OCI-LY7 (cell line): Measurements from ENCODE around the gene CNKSR3. TPM values are rescaled to one million over a fixed set of nuclear protein-coding genes. Genes with fewer than 3 reads are reported as not detected.
A peak's percentile ranks its signal among the peaks of the same experiment; 100 is the strongest.

Experiments used
- BruUV-seq: library from RNA; stranded (reverse); fragments of 400-500 nt; replicated peaks from 2 replicates; lab custom pipeline; 2021; lab: Mats Ljungman, UMichigan
- CTCF ChIA-PET: fragments of 300-600 bp; sonication (Branson Sonifier 250); formaldehyde crosslinking; loops from one replicate; lab custom pipeline; 2022; ENCODE audit warnings: antibody characterized with exemption; ENCODE audit not compliant: unreplicated experiment; lab: Charles Lee
- POLR2A ChIA-PET: fragments of 300-600 bp; sonication (Branson Sonifier 250); formaldehyde crosslinking; loops from one replicate; lab custom pipeline; 2022; ENCODE audit warnings: antibody characterized with exemption; lab: Charles Lee
- DNase-seq: peaks from one replicate; pipeline ENCODE4 v3.0.0-alpha.2; 2015; ENCODE audit warnings: low spot score
- H2AFZ ChIP-seq: fragments of 200-600 bp; sonication (generic), shearing (Covaris generic); 2 replicates; pipeline ENCODE4 v1.6.1; 2014; ENCODE audit warnings: mild to moderate bottlenecking, antibody characterized with exemption, low read length, moderate library complexity
- H3K27ac ChIP-seq: fragments of 200-600 bp; sonication (generic); 2 replicates; pipeline ENCODE4 v1.5.1; 2014; ENCODE audit warnings: mixed run types, low read depth, mild to moderate bottlenecking, moderate library complexity, low read length, inconsistent platforms; ENCODE audit not compliant: poor library complexity, severe bottlenecking
- H3K36me3 ChIP-seq: fragments of 200-600 bp; sonication (generic); 2 replicates; pipeline ENCODE4 v1.6.1; 2014; ENCODE audit warnings: mild to moderate bottlenecking, antibody characterized with exemption, low read length, moderate library complexity, mixed read lengths; ENCODE audit not compliant: insufficient read depth
- H3K4me1 ChIP-seq: fragments of 200-600 bp; sonication (generic); 2 replicates; pipeline ENCODE4 v1.5.1; 2014; ENCODE audit warnings: mild to moderate bottlenecking, low read length; ENCODE audit not compliant: insufficient read depth, poor library complexity, severe bottlenecking
- H3K4me2 ChIP-seq: fragments of 200-600 bp; sonication (generic); 2 replicates; pipeline ENCODE4 v1.6.1; 2014; ENCODE audit warnings: mild to moderate bottlenecking, low read length
- H3K4me3 ChIP-seq: fragments of 200-600 bp; sonication (generic); 2 replicates; pipeline ENCODE4 v1.5.1; 2014; ENCODE audit warnings: mild to moderate bottlenecking, low read depth, low read length; ENCODE audit not compliant: poor library complexity, severe bottlenecking
- H3K79me2 ChIP-seq: fragments of 200-600 bp; sonication (generic); 2 replicates; pipeline ENCODE4 v1.6.1; 2016; ENCODE audit warnings: low read depth, mild to moderate bottlenecking, low read length, moderate library complexity, mixed read lengths; ENCODE audit not compliant: insufficient read depth
- H3K9me2 ChIP-seq: fragments of 200-600 bp; sonication (generic); 2 replicates; pipeline ENCODE4 v1.6.1; 2016; ENCODE audit warnings: mild to moderate bottlenecking, low read length, mixed read lengths; ENCODE audit not compliant: insufficient read depth
- H3K9me3 ChIP-seq: fragments of 200-600 bp; sonication (generic); 2 replicates; pipeline ENCODE4 v1.6.1; 2014; ENCODE audit warnings: mild to moderate bottlenecking, mixed run types, low read length, mixed read lengths
- H4K20me1 ChIP-seq: fragments of 200-600 bp; sonication (generic); 2 replicates; pipeline ENCODE4 v1.6.1; 2014; ENCODE audit warnings: mild to moderate bottlenecking, antibody characterized with exemption, low read length, moderate library complexity, mixed read lengths; ENCODE audit not compliant: insufficient read depth
- EZH2phosphoT487 ChIP-seq: fragments of 200-600 bp; sonication (generic); IDR thresholded peaks from 2 replicates; pipeline ENCODE4 v1.6.1; 2018; ENCODE audit warnings: low read depth, borderline replicate concordance, mild to moderate bottlenecking, mixed run types, antibody characterized with exemption, low read length, moderate library complexity, mixed read lengths
- intact Hi-C: fragments of 100-400 bp; cut with micrococcal nuclease; formaldehyde crosslinking; loops from one replicate; pipeline ENCODE4 v1.10.0; 2022; ENCODE audit not compliant: unreplicated experiment
- total RNA-seq, 2 experiments: library from RNA; depleted of rRNA in 1 of 2; stranded (reverse); fragments of >200 nt in 1 of 2; shearing (Covaris generic) in 1 of 2; gene quantifications; 2 replicates each; pipeline ENCODE4 v1.2.3, GENCODE V29; 2014 to 2022
- TF ChIP-seq, protein P1 (sequence below): fragments of 200-600 bp; sonication (generic); conservative IDR thresholded peaks from 2 replicates; pipeline ENCODE4 v1.5.1; 2014; ENCODE audit warnings: mild to moderate bottlenecking, antibody characterized with exemption, low read length, moderate library complexity, mixed read lengths

CNKSR3 gene
- total RNA-seq, 2 experiments from 2014 or later, result not detected

DNA sequence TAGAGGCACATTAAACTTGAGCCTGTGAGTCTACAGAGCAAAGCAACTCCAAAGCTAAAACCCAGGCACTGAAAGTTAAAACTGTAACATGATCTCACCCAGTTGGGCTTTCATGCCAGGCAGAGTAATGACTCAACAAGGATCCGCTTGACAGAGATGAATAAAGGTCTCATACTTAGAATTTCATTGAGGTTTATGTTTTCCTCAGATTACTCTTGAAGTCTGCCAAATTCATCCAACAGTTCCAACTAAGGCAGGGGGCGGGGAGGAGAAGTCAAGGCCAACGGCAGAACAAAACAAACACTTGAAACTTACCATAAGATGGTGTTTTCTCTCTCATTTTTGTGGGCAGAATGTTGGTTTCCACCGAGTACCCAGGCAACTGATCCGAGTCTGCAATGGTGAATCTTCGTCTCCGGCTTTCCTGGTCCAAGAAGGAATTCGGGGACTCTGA lies 99.8 kb downstream of the CNKSR3 start:
- H4K20me1 ChIP-seq, result no peaks in the 10 kb centered on the region
- intact Hi-C loops, result no loop called here
- DNase-seq, result no peak
- H3K36me3 ChIP-seq, result no peaks in the 10 kb centered on the region
- ChIA-PET POLR2A (no interaction called here), CTCF (no interaction called here)
- H3K4me2 ChIP-seq, result no peak overlapping the region
- no peak for TF ChIP-seq EZH2phosphoT487
- TF ChIP-seq, protein P1, sequence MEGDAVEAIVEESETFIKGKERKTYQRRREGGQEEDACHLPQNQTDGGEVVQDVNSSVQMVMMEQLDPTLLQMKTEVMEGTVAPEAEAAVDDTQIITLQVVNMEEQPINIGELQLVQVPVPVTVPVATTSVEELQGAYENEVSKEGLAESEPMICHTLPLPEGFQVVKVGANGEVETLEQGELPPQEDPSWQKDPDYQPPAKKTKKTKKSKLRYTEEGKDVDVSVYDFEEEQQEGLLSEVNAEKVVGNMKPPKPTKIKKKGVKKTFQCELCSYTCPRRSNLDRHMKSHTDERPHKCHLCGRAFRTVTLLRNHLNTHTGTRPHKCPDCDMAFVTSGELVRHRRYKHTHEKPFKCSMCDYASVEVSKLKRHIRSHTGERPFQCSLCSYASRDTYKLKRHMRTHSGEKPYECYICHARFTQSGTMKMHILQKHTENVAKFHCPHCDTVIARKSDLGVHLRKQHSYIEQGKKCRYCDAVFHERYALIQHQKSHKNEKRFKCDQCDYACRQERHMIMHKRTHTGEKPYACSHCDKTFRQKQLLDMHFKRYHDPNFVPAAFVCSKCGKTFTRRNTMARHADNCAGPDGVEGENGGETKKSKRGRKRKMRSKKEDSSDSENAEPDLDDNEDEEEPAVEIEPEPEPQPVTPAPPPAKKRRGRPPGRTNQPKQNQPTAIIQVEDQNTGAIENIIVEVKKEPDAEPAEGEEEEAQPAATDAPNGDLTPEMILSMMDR, result no peak
- H2AFZ ChIP-seq, result no peak overlapping the region
- BruUV-seq, result no TSS peak
- H3K9me2 ChIP-seq, result no peaks in the 10 kb centered on the region
- H3K27ac ChIP-seq, result no peak overlapping the region
- H3K9me3 ChIP-seq, result no peaks in the 10 kb centered on the region
- no peaks in the 10 kb centered on the region for H3K4me1 ChIP-seq
- H3K4me3 ChIP-seq, result no peak overlapping the region
- no peaks in the 10 kb centered on the region for H3K79me2 ChIP-seq

GRCh38 chr6:154408891-154409500 lies 101.5 kb downstream of the CNKSR3 start:
- H3K27ac ChIP-seq, result no peak overlapping the region
- no peak overlapping the region for H3K4me3 ChIP-seq
- ChIA-PET CTCF (no interaction called here), POLR2A (no interaction called here)
- no peak overlapping the region for H2AFZ ChIP-seq
- intact Hi-C loops, result loop anchor here (10.0 kb wide), 1 partner anchor 254 kb away; no protein-coding TSS in a partner anchor
- peak; percentile 11 for DNase-seq
- H4K20me1 ChIP-seq, result no peaks in the 10 kb centered on the region
- H3K79me2 ChIP-seq, result no peaks in the 10 kb centered on the region
- H3K36me3 ChIP-seq, result no peaks in the 10 kb centered on the region
- TF ChIP-seq, protein P1, result 0 out of 2 replicates have a peak, but pooled peaks have one; percentile 28
- TF ChIP-seq EZH2phosphoT487, result no peak
- no peaks in the 10 kb centered on the region for H3K4me1 ChIP-seq
- H3K9me3 ChIP-seq, result no peaks in the 10 kb centered on the region
- no TSS peak for BruUV-seq
- H3K4me2 ChIP-seq, result no peak overlapping the region
- H3K9me2 ChIP-seq, result no peaks in the 10 kb centered on the region

DNA sequence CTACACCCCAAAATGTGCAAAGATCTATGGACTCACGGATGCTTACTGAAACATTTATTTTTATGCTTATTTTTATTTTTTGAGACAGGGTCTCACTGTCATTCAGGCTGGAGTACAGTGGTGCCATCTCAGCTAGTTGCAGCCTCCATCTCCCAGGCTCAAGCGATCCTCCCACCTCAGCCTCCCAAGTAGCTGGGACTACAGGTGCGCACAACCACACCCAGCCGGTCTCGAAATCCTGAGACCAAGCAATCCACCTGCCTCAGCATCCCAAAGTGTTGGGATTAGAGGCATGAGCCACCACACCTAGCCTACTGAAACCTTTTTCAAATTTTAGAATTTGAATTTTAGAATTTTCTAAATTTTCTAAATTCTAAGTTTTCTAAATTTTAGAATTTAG lies 103.0 kb downstream of the CNKSR3 start:
- Histone ChIP-seq H4K20me1 (no peaks in the 10 kb centered on the region), H3K27ac (no peak overlapping the region), H3K4me2 (no peak overlapping the region), H3K9me3 (no peaks in the 10 kb centered on the region), H3K36me3 (no peaks in the 10 kb centered on the region), H3K4me3 (no peak overlapping the region), H3K9me2 (no peaks in the 10 kb centered on the region), H3K4me1 (no peaks in the 10 kb centered on the region), H2AFZ (no peak overlapping the region), H3K79me2 (no peaks in the 10 kb centered on the region)
- POLR2A ChIA-PET, result no interaction called here
- intact Hi-C loops, result loop anchor here (10.0 kb wide), 1 partner anchor 253 kb away; no protein-coding TSS in a partner anchor
- DNase-seq, result no peak
- no TSS peak for BruUV-seq
- CTCF ChIA-PET, result no interaction called here
- TF ChIP-seq, protein P1, result no peak
- no peak for TF ChIP-seq EZH2phosphoT487
